Measurements from ENCODE around the gene SDK1.

SDK1 gene

DNA sequence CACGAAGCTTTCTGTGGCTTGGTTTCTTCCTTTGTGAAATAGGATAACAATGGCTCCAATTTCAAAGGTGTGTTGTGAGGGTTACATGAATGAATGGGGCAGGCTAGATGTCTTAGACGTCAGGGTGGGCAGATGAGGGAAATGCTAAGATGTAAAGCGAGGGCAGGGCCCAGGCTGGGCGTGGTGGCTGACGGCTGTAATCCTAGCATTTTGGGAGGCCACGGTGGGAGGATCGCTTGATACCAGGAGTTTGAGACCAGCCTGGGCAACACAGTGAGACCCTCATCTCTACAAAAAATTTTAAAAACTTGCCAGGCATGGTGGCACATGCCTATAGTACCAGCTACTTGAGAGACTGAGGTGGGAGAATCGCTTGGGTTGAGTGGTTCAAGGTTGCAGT lies 773.4 kb downstream of the SDK1 start:
- DNase-seq (ENCODE audit: low read depth), result no peak
- TF ChIP-seq, protein P1, sequence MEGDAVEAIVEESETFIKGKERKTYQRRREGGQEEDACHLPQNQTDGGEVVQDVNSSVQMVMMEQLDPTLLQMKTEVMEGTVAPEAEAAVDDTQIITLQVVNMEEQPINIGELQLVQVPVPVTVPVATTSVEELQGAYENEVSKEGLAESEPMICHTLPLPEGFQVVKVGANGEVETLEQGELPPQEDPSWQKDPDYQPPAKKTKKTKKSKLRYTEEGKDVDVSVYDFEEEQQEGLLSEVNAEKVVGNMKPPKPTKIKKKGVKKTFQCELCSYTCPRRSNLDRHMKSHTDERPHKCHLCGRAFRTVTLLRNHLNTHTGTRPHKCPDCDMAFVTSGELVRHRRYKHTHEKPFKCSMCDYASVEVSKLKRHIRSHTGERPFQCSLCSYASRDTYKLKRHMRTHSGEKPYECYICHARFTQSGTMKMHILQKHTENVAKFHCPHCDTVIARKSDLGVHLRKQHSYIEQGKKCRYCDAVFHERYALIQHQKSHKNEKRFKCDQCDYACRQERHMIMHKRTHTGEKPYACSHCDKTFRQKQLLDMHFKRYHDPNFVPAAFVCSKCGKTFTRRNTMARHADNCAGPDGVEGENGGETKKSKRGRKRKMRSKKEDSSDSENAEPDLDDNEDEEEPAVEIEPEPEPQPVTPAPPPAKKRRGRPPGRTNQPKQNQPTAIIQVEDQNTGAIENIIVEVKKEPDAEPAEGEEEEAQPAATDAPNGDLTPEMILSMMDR (conservative IDR thresholded peaks at IDR 0.05; ENCODE audit: control insufficient read depth, insufficient read depth, low read depth, low read length), result no peak

DNA sequence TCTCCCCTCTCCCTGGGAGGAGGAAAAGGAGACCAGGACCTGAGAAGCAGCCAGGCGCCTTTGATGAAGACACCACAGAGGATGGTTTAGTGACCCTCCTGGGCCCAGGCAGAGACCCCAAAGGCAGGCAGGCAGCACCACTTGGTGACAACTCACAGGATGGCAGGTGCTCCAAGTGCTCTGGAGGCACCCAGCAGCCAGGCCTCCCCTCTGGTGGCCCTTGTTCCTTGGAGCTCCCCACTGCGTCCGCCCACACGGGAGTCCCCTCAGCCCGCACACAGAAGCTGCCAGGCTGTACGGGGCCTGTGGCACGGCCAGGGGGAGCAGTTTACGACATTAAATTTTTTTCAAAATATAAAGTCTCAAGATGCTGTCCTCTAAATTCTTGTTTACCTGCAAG lies 773.9 kb downstream of the SDK1 start:
- TF ChIP-seq, protein P1 (conservative IDR thresholded peaks at IDR 0.05; ENCODE audit: control insufficient read depth, insufficient read depth, low read depth, low read length), result no peak
- no peak for DNase-seq (ENCODE audit: low read depth)
- no peak overlapping the region for H3K4me3 ChIP-seq (ENCODE audit: control insufficient read depth, low read depth, low read length)

More for the DNA sequence above, 773.4 kb downstream of the SDK1 start:
- no peak overlapping the region for H3K4me3 ChIP-seq (ENCODE audit: control insufficient read depth, low read depth, low read length)

- no peak overlapping the region for H3K4me3 ChIP-seq (ENCODE audit: control insufficient read depth, low read depth, low read length)
- no peak for DNase-seq (ENCODE audit: low read depth)
- TF ChIP-seq, protein P1 (conservative IDR thresholded peaks at IDR 0.05; ENCODE audit: control insufficient read depth, insufficient read depth, low read depth, low read length), result no peak
Measured at GRCh38 chr7:4076701-4077294, 775.7 kb downstream of the SDK1 start.

DNA sequence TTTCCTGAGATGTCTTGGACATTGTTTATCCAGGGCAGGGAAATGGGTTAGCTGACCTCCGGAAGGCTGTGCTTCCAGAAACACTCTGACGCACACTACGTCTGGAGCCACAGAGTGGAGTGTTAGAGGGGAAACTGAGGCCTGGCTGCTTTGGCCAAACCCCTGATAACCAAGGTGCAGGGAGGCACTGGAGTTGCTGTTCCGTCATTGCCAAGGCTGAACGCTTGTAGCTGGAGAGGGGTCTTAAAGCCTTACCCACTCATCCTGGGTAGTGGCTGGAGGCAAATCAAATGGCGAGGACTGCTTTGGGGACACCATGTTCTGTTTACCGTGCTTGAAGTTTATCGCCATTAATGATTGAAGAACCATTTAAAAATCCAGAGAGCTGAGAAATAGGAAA lies 776.9 kb downstream of the SDK1 start:
- H3K4me3 ChIP-seq (ENCODE audit: control insufficient read depth, low read depth, low read length), result no peak overlapping the region
- DNase-seq (ENCODE audit: low read depth), result no peak
- TF ChIP-seq, protein P1 (conservative IDR thresholded peaks at IDR 0.05; ENCODE audit: control insufficient read depth, insufficient read depth, low read depth, low read length), result no peak

DNA sequence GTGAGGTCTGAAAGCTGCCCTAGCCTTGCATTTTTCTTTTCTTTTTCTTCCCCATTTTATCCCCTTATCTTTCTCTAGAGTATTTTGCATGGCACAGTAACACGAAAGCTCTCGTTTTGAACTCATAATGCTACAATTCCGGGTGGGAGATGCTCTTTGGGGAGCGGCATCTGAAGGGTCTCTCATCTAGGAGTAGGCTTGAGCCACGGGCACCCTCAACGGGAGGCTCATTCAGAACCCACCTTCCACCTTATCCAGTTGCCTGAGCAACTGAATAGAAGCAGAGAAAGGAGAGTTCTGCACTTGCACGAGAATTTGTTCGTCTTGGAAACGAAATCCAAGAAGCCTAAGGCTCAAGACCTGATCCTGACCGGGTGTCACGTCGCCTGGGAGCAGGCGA lies 777.5 kb downstream of the SDK1 start:
- DNase-seq (ENCODE audit: low read depth), result no peak
- TF ChIP-seq, protein P1 (conservative IDR thresholded peaks at IDR 0.05; ENCODE audit: control insufficient read depth, insufficient read depth, low read depth, low read length), result no peak
- H3K4me3 ChIP-seq (ENCODE audit: control insufficient read depth, low read depth, low read length), result no peak overlapping the region

GRCh38 chr7:4079366-4079765 lies 778.3 kb downstream of the SDK1 start:
- no peak for DNase-seq (ENCODE audit: low read depth)
- TF ChIP-seq, protein P1 (conservative IDR thresholded peaks at IDR 0.05; ENCODE audit: control insufficient read depth, insufficient read depth, low read depth, low read length), result no peak
- no peak overlapping the region for H3K4me3 ChIP-seq (ENCODE audit: control insufficient read depth, low read depth, low read length)

- H3K4me3 ChIP-seq (ENCODE audit: control insufficient read depth, low read depth, low read length), result no peak overlapping the region
- no peak for DNase-seq (ENCODE audit: low read depth)
- TF ChIP-seq, protein P1 (conservative IDR thresholded peaks at IDR 0.05; ENCODE audit: control insufficient read depth, insufficient read depth, low read depth, low read length), result no peak
Measured at GRCh38 chr7:4079956-4080355, 778.9 kb downstream of the SDK1 start.

All from fibroblast of mammary gland (primary cell).